Measurements from ENCODE around the gene ZMYM5.

Gene ZMYM5

GRCh38 chr13:19834704-19835103 lies 28.7 kb downstream of the ZMYM5 start:
- Histone ChIP-seq H3K36me3 (ENCODE audit: insufficient read depth, low read length) (peaks cover 37% of the 10 kb centered on the region; the same call in 1 of the 2 replicates), H4K20me1 (ENCODE audit: insufficient read depth, low read length, poor library complexity, severe bottlenecking) (peaks cover 8% of the 10 kb centered on the region), H3K27me3 (ENCODE audit: insufficient read depth, low read length, poor library complexity, severe bottlenecking) (no peaks in the 10 kb centered on the region), H3F3A (ENCODE audit: low read depth) (no peaks in the 10 kb centered on the region), H3K9me2 (replicated peaks; ENCODE audit: low read depth, low read length) (no peaks in the 10 kb centered on the region), H3K79me2 (ENCODE audit: insufficient read depth, low read length) (0 out of 2 replicates have a peak, but pooled peaks cover 2% of the 10 kb centered on the region), H3K9me3 (ENCODE audit: insufficient read depth, low read depth, low read length) (no peaks in the 10 kb centered on the region), H3K4me3 (ENCODE audit: low read length, poor library complexity, severe bottlenecking) (no peak overlapping the region), H3K9ac (ENCODE audit: low read depth, low read length, poor library complexity, severe bottlenecking) (no peak overlapping the region), H3K4me1 (ENCODE audit: insufficient read depth, low read length, poor library complexity, severe bottlenecking) (no peaks in the 10 kb centered on the region), H3K4me2 (ENCODE audit: low read depth, low read length, poor library complexity, severe bottlenecking) (no peak overlapping the region), H2AFZ (ENCODE audit: low read length) (no peak overlapping the region)
- no peak for TF ChIP-seq CTCF (conservative IDR thresholded peaks at IDR 0.05; ENCODE audit: low read length)
- TF ChIP-seq EZH2phosphoT487 (IDR thresholded peaks at IDR 0.05; ENCODE audit: borderline replicate concordance): no peak

- Histone ChIP-seq H3K36me3 (ENCODE audit: insufficient read depth, low read length) (peaks cover 26% of the 10 kb centered on the region; the same call in 1 of the 2 replicates), H3K9me3 (ENCODE audit: insufficient read depth, low read depth, low read length) (no peaks in the 10 kb centered on the region), H2AFZ (ENCODE audit: low read length) (no peak overlapping the region), H3K9ac (ENCODE audit: low read depth, low read length, poor library complexity, severe bottlenecking) (no peak overlapping the region), H4K20me1 (ENCODE audit: insufficient read depth, low read length, poor library complexity, severe bottlenecking) (no peaks in the 10 kb centered on the region), H3K79me2 (ENCODE audit: insufficient read depth, low read length) (no peaks in the 10 kb centered on the region), H3K9me2 (replicated peaks; ENCODE audit: low read depth, low read length) (no peaks in the 10 kb centered on the region), H3F3A (ENCODE audit: low read depth) (no peaks in the 10 kb centered on the region), H3K4me1 (ENCODE audit: insufficient read depth, low read length, poor library complexity, severe bottlenecking) (no peaks in the 10 kb centered on the region), H3K4me2 (ENCODE audit: low read depth, low read length, poor library complexity, severe bottlenecking) (no peak overlapping the region), H3K27me3 (ENCODE audit: insufficient read depth, low read length, poor library complexity, severe bottlenecking) (no peaks in the 10 kb centered on the region), H3K4me3 (ENCODE audit: low read length, poor library complexity, severe bottlenecking) (no peak overlapping the region)
- TF ChIP-seq EZH2phosphoT487 (IDR thresholded peaks at IDR 0.05; ENCODE audit: borderline replicate concordance) (no peak), CTCF (conservative IDR thresholded peaks at IDR 0.05; ENCODE audit: low read length) (no peak)
Measured at GRCh38 chr13:19822673-19823072, 40.8 kb downstream of the ZMYM5 start.

GRCh38 chr13:19818223-19818842 lies 45.1 kb downstream of the ZMYM5 start:
- H3K27me3 ChIP-seq (ENCODE audit: insufficient read depth, low read length, poor library complexity, severe bottlenecking): no peaks in the 10 kb centered on the region
- peaks cover 19% of the 10 kb centered on the region; the same call in 1 of the 2 replicates for H3K36me3 ChIP-seq (ENCODE audit: insufficient read depth, low read length)
- H3K79me2 ChIP-seq (ENCODE audit: insufficient read depth, low read length): no peaks in the 10 kb centered on the region
- no peaks in the 10 kb centered on the region for H3K9me3 ChIP-seq (ENCODE audit: insufficient read depth, low read depth, low read length)
- no peaks in the 10 kb centered on the region for H3K9me2 ChIP-seq (replicated peaks; ENCODE audit: low read depth, low read length)
- no peak overlapping the region for H3K4me2 ChIP-seq (ENCODE audit: low read depth, low read length, poor library complexity, severe bottlenecking)
- H3K4me1 ChIP-seq (ENCODE audit: insufficient read depth, low read length, poor library complexity, severe bottlenecking): no peaks in the 10 kb centered on the region
- H4K20me1 ChIP-seq (ENCODE audit: insufficient read depth, low read length, poor library complexity, severe bottlenecking): no peaks in the 10 kb centered on the region
- H3K4me3 ChIP-seq (ENCODE audit: low read length, poor library complexity, severe bottlenecking): no peak overlapping the region
- no peak overlapping the region for H3K9ac ChIP-seq (ENCODE audit: low read depth, low read length, poor library complexity, severe bottlenecking)
- H2AFZ ChIP-seq (ENCODE audit: low read length): no peak overlapping the region
- TF ChIP-seq EZH2phosphoT487 (IDR thresholded peaks at IDR 0.05; ENCODE audit: borderline replicate concordance) (no peak), CTCF (conservative IDR thresholded peaks at IDR 0.05; ENCODE audit: low read length) (peak; percentile 61)
- no peaks in the 10 kb centered on the region for H3F3A ChIP-seq (ENCODE audit: low read depth)

Measured in Loucy (cell line).